ENCODE results near the gene AKR1C3. TPM values are rescaled to one million over a fixed set of nuclear protein-coding genes. Genes with fewer than 3 reads are reported as not detected.
"Not testable (repeated sequence)": the region's sequence is repeated elsewhere in the genome, so short reads cannot be mapped to it uniquely, and the experiment has no call there.

The AKR1C3 gene
- total RNA-seq, 1 experiment from 2014 or later, result 177 TPM

GRCh38 chr10:5123886-5124285, 29.7 kb downstream of the AKR1C3 start:
- DNase-seq, result no peak
- TF ChIP-seq CTCF (IDR thresholded peaks at IDR 0.05; ENCODE audit: unreplicated experiment), result no peak
- no peaks in the 10 kb centered on the region for H3K4me1 Mint-ChIP-seq (ENCODE audit: low read depth, unreplicated experiment)
- no peak overlapping the region for H3K4me3 Mint-ChIP-seq (ENCODE audit: low read depth, unreplicated experiment)
- H3K27ac Mint-ChIP-seq (ENCODE audit: unreplicated experiment), result no peak overlapping the region
- H3K27me3 Mint-ChIP-seq (ENCODE audit: unreplicated experiment), result no peaks in the 10 kb centered on the region
- H3K9me3 Mint-ChIP-seq (ENCODE audit: low read depth, unreplicated experiment), result peaks cover 9% of the 10 kb centered on the region
- intact Hi-C loops (cut with micrococcal nuclease; ENCODE audit: unreplicated experiment), result no loop called here
- H3K36me3 Mint-ChIP-seq (ENCODE audit: insufficient read depth, unreplicated experiment), result no peaks in the 10 kb centered on the region
- CTCF ChIA-PET, result no interaction called here
- BruUV-seq (replicated peaks), result no TSS peak

GRCh38 chr10:5125315-5126044, 31.3 kb downstream of the AKR1C3 start:
- no peak overlapping the region for H3K27ac Mint-ChIP-seq (ENCODE audit: unreplicated experiment)
- H3K4me3 Mint-ChIP-seq (ENCODE audit: low read depth, unreplicated experiment), result no peak overlapping the region
- no peak for TF ChIP-seq CTCF (IDR thresholded peaks at IDR 0.05; ENCODE audit: unreplicated experiment)
- DNase-seq, result no peak
- no peaks in the 10 kb centered on the region for H3K27me3 Mint-ChIP-seq (ENCODE audit: unreplicated experiment)
- CTCF ChIA-PET, result no interaction called here
- peaks cover 9% of the 10 kb centered on the region for H3K9me3 Mint-ChIP-seq (ENCODE audit: low read depth, unreplicated experiment)
- H3K4me1 Mint-ChIP-seq (ENCODE audit: low read depth, unreplicated experiment), result no peaks in the 10 kb centered on the region
- BruUV-seq (replicated peaks), result no TSS peak
- intact Hi-C loops (cut with micrococcal nuclease; ENCODE audit: unreplicated experiment), result no loop called here
- no peaks in the 10 kb centered on the region for H3K36me3 Mint-ChIP-seq (ENCODE audit: insufficient read depth, unreplicated experiment)

- Mint-ChIP-seq H3K4me1 (ENCODE audit: low read depth, unreplicated experiment) (no peaks in the 10 kb centered on the region), H3K9me3 (ENCODE audit: low read depth, unreplicated experiment) (peaks cover 9% of the 10 kb centered on the region), H3K27me3 (ENCODE audit: unreplicated experiment) (no peaks in the 10 kb centered on the region), H3K27ac (ENCODE audit: unreplicated experiment) (no peak overlapping the region), H3K4me3 (ENCODE audit: low read depth, unreplicated experiment) (no peak overlapping the region), H3K36me3 (ENCODE audit: insufficient read depth, unreplicated experiment) (no peaks in the 10 kb centered on the region)
- BruUV-seq (replicated peaks), result no TSS peak
- TF ChIP-seq CTCF (IDR thresholded peaks at IDR 0.05; ENCODE audit: unreplicated experiment), result no peak
- no peak for DNase-seq
- intact Hi-C loops (cut with micrococcal nuclease; ENCODE audit: unreplicated experiment), result no loop called here
- CTCF ChIA-PET, result no interaction called here
Observed at GRCh38 chr10:5135581-5135980, 41.4 kb downstream of the AKR1C3 start.

GRCh38 chr10:5136468-5137087, 42.4 kb downstream of the AKR1C3 start:
- BruUV-seq (replicated peaks), result no TSS peak
- DNase-seq, result no peak
- CTCF ChIA-PET, result no interaction called here
- peaks cover 8% of the 10 kb centered on the region for H3K4me1 Mint-ChIP-seq (ENCODE audit: low read depth, unreplicated experiment)
- TF ChIP-seq CTCF (IDR thresholded peaks at IDR 0.05; ENCODE audit: unreplicated experiment), result no peak
- no peaks in the 10 kb centered on the region for H3K27me3 Mint-ChIP-seq (ENCODE audit: unreplicated experiment)
- H3K27ac Mint-ChIP-seq (ENCODE audit: unreplicated experiment), result no peak overlapping the region
- no peaks in the 10 kb centered on the region for H3K36me3 Mint-ChIP-seq (ENCODE audit: insufficient read depth, unreplicated experiment)
- intact Hi-C loops (cut with micrococcal nuclease; ENCODE audit: unreplicated experiment), result no loop called here
- H3K9me3 Mint-ChIP-seq (ENCODE audit: low read depth, unreplicated experiment), result peaks cover 9% of the 10 kb centered on the region
- H3K4me3 Mint-ChIP-seq (ENCODE audit: low read depth, unreplicated experiment), result no peak overlapping the region

- H3K4me1 Mint-ChIP-seq (ENCODE audit: low read depth, unreplicated experiment), result peaks cover 19% of the 10 kb centered on the region
- not testable (repeated sequence) for DNase-seq
Observed at GRCh38 chr10:5137699-5138098, 43.5 kb downstream of the AKR1C3 start.

More at GRCh38 chr10:5137699-5138098, 43.5 kb downstream of the AKR1C3 start:
- H3K27ac Mint-ChIP-seq (ENCODE audit: unreplicated experiment); BruUV-seq (replicated peaks); H3K27me3 Mint-ChIP-seq (ENCODE audit: unreplicated experiment); H3K36me3 Mint-ChIP-seq (ENCODE audit: insufficient read depth, unreplicated experiment); intact Hi-C loops (cut with micrococcal nuclease; ENCODE audit: unreplicated experiment); H3K9me3 Mint-ChIP-seq (ENCODE audit: low read depth, unreplicated experiment); H3K4me3 Mint-ChIP-seq (ENCODE audit: low read depth, unreplicated experiment); CTCF ChIA-PET: not testable (repeated sequence)

All from Calu3 (cell line).